WTC11 (cell line): ENCODE measurements around the gene FAM163A.

ENCODE experiments used
- ARID4B ChIP-seq: sonication (generic); formaldehyde crosslinking; IDR thresholded peaks from 2 replicates; pipeline ENCODE4 v1.8.0; 2023; ENCODE audit warnings: missing genetic modification reagents, mild to moderate bottlenecking, borderline replicate concordance
- FOXP1 ChIP-seq: sonication (generic); formaldehyde crosslinking; IDR thresholded peaks from 2 replicates; pipeline ENCODE4 v1.8.0; 2022; ENCODE audit warnings: missing genetic modification reagents, mild to moderate bottlenecking, moderate library complexity, borderline replicate concordance
- IRF2 ChIP-seq: sonication (generic); formaldehyde crosslinking; IDR thresholded peaks from 2 replicates; pipeline ENCODE4 v1.8.0; 2022; ENCODE audit warnings: low read depth, missing genetic modification reagents, borderline replicate concordance
- TF ChIP-seq, protein P1 (sequence below): fragments of 200-600 bp; IDR thresholded peaks from 2 replicates; pipeline ENCODE4 v1.8.0; 2022; ENCODE audit warnings: antibody characterized with exemption

DNA sequence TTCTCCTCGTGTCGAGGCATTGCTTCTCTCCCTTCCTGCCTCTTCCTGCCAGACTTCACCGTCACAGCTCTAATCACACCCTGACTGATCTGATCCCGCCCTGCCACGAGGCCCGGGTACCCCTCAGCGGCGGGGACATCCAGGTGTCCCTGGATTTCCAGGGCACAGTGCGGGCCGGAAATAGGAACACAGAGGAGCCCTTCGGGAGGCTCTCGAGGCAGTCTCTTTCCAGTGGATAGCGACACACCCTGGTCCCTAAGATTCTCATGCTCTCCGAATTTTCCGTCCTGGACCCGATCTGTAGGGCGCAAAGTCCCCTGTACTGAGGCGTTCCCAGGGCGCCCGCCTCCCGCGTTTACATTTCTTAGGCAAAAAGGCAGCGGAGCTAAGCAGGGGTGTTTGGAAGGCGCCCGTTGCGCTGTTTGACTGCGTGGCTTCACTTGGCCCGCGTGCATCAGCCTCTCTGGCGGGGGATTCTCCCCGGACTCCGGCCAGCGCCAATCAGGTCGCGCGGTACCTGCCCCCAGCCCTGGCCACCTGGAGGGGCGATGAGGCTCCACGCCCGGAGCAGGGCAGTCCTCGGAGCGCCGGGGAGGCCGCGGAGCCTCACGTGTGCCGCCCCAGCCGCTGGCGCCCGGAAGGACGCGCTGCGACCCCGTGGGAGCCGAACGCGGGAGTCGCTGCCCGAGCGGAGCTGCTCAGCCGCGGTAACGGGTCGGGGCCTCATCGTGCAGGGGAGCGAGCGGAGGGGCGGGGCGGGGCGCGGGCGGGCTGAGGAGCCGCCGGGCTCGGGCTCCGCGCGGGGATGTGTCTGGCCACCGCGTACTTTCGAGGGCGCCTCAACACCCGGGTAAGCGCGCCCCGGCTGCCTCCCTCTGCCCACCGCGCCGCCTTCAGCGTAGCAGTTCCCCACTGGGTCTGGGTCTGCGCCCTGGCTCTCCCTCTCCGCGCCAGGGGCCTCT is at the start of gene FAM163A:
- TF ChIP-seq FOXP1 (CRISPR knock-in tag) (0 out of 2 replicates have a peak, but pooled peaks have one; percentile 16), ARID4B (CRISPR knock-in tag) (0 out of 2 replicates have a peak, but pooled peaks have one; percentile 11), IRF2 (CRISPR knock-in tag) (no peak)
- TF ChIP-seq, protein P1, sequence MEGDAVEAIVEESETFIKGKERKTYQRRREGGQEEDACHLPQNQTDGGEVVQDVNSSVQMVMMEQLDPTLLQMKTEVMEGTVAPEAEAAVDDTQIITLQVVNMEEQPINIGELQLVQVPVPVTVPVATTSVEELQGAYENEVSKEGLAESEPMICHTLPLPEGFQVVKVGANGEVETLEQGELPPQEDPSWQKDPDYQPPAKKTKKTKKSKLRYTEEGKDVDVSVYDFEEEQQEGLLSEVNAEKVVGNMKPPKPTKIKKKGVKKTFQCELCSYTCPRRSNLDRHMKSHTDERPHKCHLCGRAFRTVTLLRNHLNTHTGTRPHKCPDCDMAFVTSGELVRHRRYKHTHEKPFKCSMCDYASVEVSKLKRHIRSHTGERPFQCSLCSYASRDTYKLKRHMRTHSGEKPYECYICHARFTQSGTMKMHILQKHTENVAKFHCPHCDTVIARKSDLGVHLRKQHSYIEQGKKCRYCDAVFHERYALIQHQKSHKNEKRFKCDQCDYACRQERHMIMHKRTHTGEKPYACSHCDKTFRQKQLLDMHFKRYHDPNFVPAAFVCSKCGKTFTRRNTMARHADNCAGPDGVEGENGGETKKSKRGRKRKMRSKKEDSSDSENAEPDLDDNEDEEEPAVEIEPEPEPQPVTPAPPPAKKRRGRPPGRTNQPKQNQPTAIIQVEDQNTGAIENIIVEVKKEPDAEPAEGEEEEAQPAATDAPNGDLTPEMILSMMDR, result no peak
